PC-3 (cell line): ENCODE data around the gene SLC39A11. TPM values are rescaled to one million over a fixed set of nuclear protein-coding genes. Genes with fewer than 3 reads are reported as not detected.

ENCODE experiments used
- ATAC-seq: fragments of 200-7000 bp; cut with Tn5 transposase; 2 replicates; pipeline ENCODE4 v1.9.1; 2020; ENCODE audit warnings: mild to moderate bottlenecking, moderate library complexity
- BruUV-seq: library from RNA; stranded (reverse); fragments of 400-500 nt; replicated peaks from 2 replicates; lab custom pipeline; 2021; lab: Mats Ljungman, UMichigan
- CTCF ChIA-PET: fragments of 300-600 bp; sonication (Branson Sonifier 250); formaldehyde crosslinking; loops from one replicate; lab custom pipeline; 2022; ENCODE audit warnings: antibody characterized with exemption; lab: Charles Lee
- POLR2A ChIA-PET: fragments of 300-600 bp; sonication (Branson Sonifier 250); formaldehyde crosslinking; loops from one replicate; lab custom pipeline; 2022; ENCODE audit warnings: antibody characterized with exemption; ENCODE audit not compliant: unreplicated experiment; lab: Charles Lee
- DNase-seq: peaks from one replicate; pipeline ENCODE4 v3.0.0-alpha.2; 2015
- H2AFZ ChIP-seq: fragments of 300-600 bp; sonication (generic); 2 replicates; pipeline ENCODE4 v1.6.0; 2016; ENCODE audit warnings: antibody characterized with exemption, low read length
- H3F3A ChIP-seq: fragments of 300-600 bp; sonication (generic); one replicate; pipeline ENCODE4 v1.6.0; 2017; ENCODE audit warnings: antibody characterized with exemption, low read length, control low read depth, mild to moderate bottlenecking; ENCODE audit not compliant: unreplicated experiment
- H3K27ac ChIP-seq: fragments of 300-600 bp; sonication (generic); 2 replicates; pipeline ENCODE4 v1.5.1; 2016; ENCODE audit warnings: mild to moderate bottlenecking, low read length
- H3K27me3 ChIP-seq: fragments of 300-600 bp; sonication (generic); 2 replicates; pipeline ENCODE4 v1.6.1; 2016; ENCODE audit warnings: low read length, mixed read lengths
- H3K36me3 ChIP-seq: fragments of 300-600 bp; sonication (generic); 2 replicates; pipeline ENCODE4 v1.6.1; 2016; ENCODE audit warnings: low read depth, mixed run types, low read length, mixed read lengths
- H3K4me1 ChIP-seq: fragments of 300-600 bp; sonication (generic); 2 replicates; pipeline ENCODE4 v1.5.1; 2016; ENCODE audit warnings: low read length; ENCODE audit not compliant: insufficient read depth
- H3K4me2 ChIP-seq: fragments of 300-600 bp; sonication (generic); 2 replicates; pipeline ENCODE4 v1.6.0; 2016; ENCODE audit warnings: low read length
- H3K4me3 ChIP-seq: fragments of 300-600 bp; sonication (generic); 2 replicates; pipeline ENCODE4 v1.5.1; 2016; ENCODE audit warnings: mild to moderate bottlenecking, low read length, mixed read lengths
- H3K79me2 ChIP-seq: fragments of 300-600 bp; sonication (generic); 2 replicates; pipeline ENCODE4 v1.6.1; 2017; ENCODE audit warnings: low read length, mixed read lengths
- H3K9ac ChIP-seq: fragments of 300-600 bp; sonication (generic); 2 replicates; pipeline ENCODE4 v1.6.0; 2016; ENCODE audit warnings: mild to moderate bottlenecking, low read length
- H3K9me2 ChIP-seq: fragments of 300-600 bp; sonication (generic); replicated peaks from 2 replicates; pipeline ENCODE4 v1.6.1; 2016; ENCODE audit warnings: mixed run types, low read length, mixed read lengths
- H3K9me3 ChIP-seq: fragments of 300-600 bp; sonication (generic); 2 replicates; pipeline ENCODE4 v1.6.1; 2016; ENCODE audit warnings: low read length, mixed read lengths
- H4K20me1 ChIP-seq: fragments of 300-600 bp; sonication (generic); 2 replicates; pipeline ENCODE4 v1.6.1; 2016; ENCODE audit warnings: low read length, mixed read lengths
- CTCF ChIP-seq: fragments of 300-600 bp; sonication (generic); conservative IDR thresholded peaks from 2 replicates; pipeline ENCODE4 v1.5.1; 2017; ENCODE audit warnings: antibody characterized with exemption, low read depth, mild to moderate bottlenecking, low read length
- EZH2 ChIP-seq: fragments of 300-600 bp; sonication (generic); IDR thresholded peaks from one replicate; pipeline ENCODE4 v1.6.1; 2017; ENCODE audit warnings: antibody characterized with exemption, mild to moderate bottlenecking, low read length; ENCODE audit not compliant: unreplicated experiment
- EZH2phosphoT487 ChIP-seq: fragments of 300-600 bp; sonication (generic); IDR thresholded peaks from 2 replicates; pipeline ENCODE4 v1.6.1; 2018; ENCODE audit warnings: mild to moderate bottlenecking, antibody characterized with exemption, low read length, borderline replicate concordance
- intact Hi-C: fragments of 100-400 bp; cut with micrococcal nuclease; formaldehyde crosslinking; loops from 2 replicates; pipeline ENCODE4 v1.9.0; 2023
- total RNA-seq: library from RNA; depleted of rRNA; stranded (reverse); fragments of >200 nt; gene quantifications from 2 replicates; pipeline ENCODE4 v1.2.3, GENCODE V29; 2014

Gene SLC39A11
- total RNA-seq, 1 experiment from 2014 or later, result 37.7 TPM

- H4K20me1 ChIP-seq, result no peaks in the 10 kb centered on the region
- no peak overlapping the region for H3K4me3 ChIP-seq
- H3K27ac ChIP-seq, result no peak overlapping the region
- TF ChIP-seq EZH2, result no peak
- no peak for TF ChIP-seq CTCF
- TF ChIP-seq EZH2phosphoT487, result no peak
- H3K9me2 ChIP-seq, result no peaks in the 10 kb centered on the region
- H3K79me2 ChIP-seq, result no peaks in the 10 kb centered on the region
- ChIA-PET CTCF (no interaction called here), POLR2A (no interaction called here)
- H3K27me3 ChIP-seq, result no peaks in the 10 kb centered on the region
- H3K36me3 ChIP-seq, result 0 out of 2 replicates have a peak, but pooled peaks cover 5% of the 10 kb centered on the region
- no peak overlapping the region for H3K9ac ChIP-seq
- no peak overlapping the region for H3K4me2 ChIP-seq
- BruUV-seq, result no TSS peak
- H2AFZ ChIP-seq, result no peak overlapping the region
- ATAC-seq (no peak), DNase-seq (no peak)
- H3K9me3 ChIP-seq, result no peaks in the 10 kb centered on the region
- peaks cover 12% of the 10 kb centered on the region for H3K4me1 ChIP-seq
- intact Hi-C loops, result no loop called here
- no peaks in the 10 kb centered on the region for H3F3A ChIP-seq
Measured at GRCh38 chr17:73072219-73072962, 20.1 kb downstream of the SLC39A11 start.

GRCh38 chr17:73071066-73071999, 21.2 kb downstream of the SLC39A11 start:
- Histone ChIP-seq H3K9me2 (no peaks in the 10 kb centered on the region), H3K27me3 (no peaks in the 10 kb centered on the region), H3K27ac (no peak overlapping the region), H3K9ac (no peak overlapping the region), H3K4me2 (no peak overlapping the region), H3K36me3 (0 out of 2 replicates have a peak, but pooled peaks cover 5% of the 10 kb centered on the region), H4K20me1 (no peaks in the 10 kb centered on the region), H2AFZ (no peak overlapping the region), H3K4me3 (no peak overlapping the region), H3F3A (no peaks in the 10 kb centered on the region), H3K4me1 (peaks cover 12% of the 10 kb centered on the region), H3K79me2 (no peaks in the 10 kb centered on the region), H3K9me3 (no peaks in the 10 kb centered on the region)
- intact Hi-C loops, result no loop called here
- ATAC-seq (no peak), DNase-seq (no peak)
- ChIA-PET POLR2A (no interaction called here), CTCF (no interaction called here)
- BruUV-seq, result no TSS peak
- TF ChIP-seq EZH2phosphoT487 (no peak), CTCF (no peak), EZH2 (no peak)
